Mesothelial cell of epicardium (in vitro differentiated cells): ENCODE results near the gene PHOSPHO1. TPM values are rescaled to one million over a fixed set of nuclear protein-coding genes. Genes with fewer than 3 reads are reported as not detected.
A peak's percentile ranks its signal among the peaks of the same experiment; 100 is the strongest.

Experiments used
- DNase-seq, 2 experiments: peaks; one replicate each; pipeline ENCODE4 v3.0.0; 2021; ENCODE audit warnings: low spot score in 2 of 2; ENCODE audit not compliant: unreplicated experiment in 2 of 2
- H3K27ac Mint-ChIP-seq: 2 replicates; pipeline ENCODE4 v1.8.0; 2021; ENCODE audit warnings: mixed read lengths
- H3K27me3 Mint-ChIP-seq: 2 replicates; pipeline ENCODE4 v1.8.0; 2021; ENCODE audit warnings: low read depth, mixed read lengths
- H3K36me3 Mint-ChIP-seq: 2 replicates; pipeline ENCODE4 v1.8.0; 2021; ENCODE audit warnings: mixed read lengths
- H3K4me1 Mint-ChIP-seq: 2 replicates; pipeline ENCODE4 v1.8.0; 2021; ENCODE audit warnings: mixed read lengths
- H3K4me3 Mint-ChIP-seq: 2 replicates; pipeline ENCODE4 v1.8.0; 2021; ENCODE audit warnings: mild to moderate bottlenecking, moderate library complexity, mixed read lengths
- H3K9me3 Mint-ChIP-seq: 2 replicates; pipeline ENCODE4 v1.8.0; 2021; ENCODE audit warnings: mixed read lengths
- CTCF ChIP-seq: fragments of 200-600 bp; sonication (generic); IDR thresholded peaks from one replicate; pipeline ENCODE4 v1.5.0; 2021; ENCODE audit warnings: antibody characterized with exemption; ENCODE audit not compliant: unreplicated experiment
- total RNA-seq: library from RNA; stranded (reverse); gene quantifications from 3 replicates; pipeline ENCODE4 v1.2.1, GENCODE V29; 2021

The PHOSPHO1 gene
- total RNA-seq, 1 donor from 2014 or later, result 0.25 TPM

GRCh38 chr17:49223168-49223516, 7.4 kb downstream of the PHOSPHO1 start:
- Mint-ChIP-seq H3K4me1 (peaks cover 8% of the 10 kb centered on the region), H3K4me3 (peak overlapping the region; percentile 56), H3K27ac (no peak overlapping the region), H3K9me3 (no peaks in the 10 kb centered on the region), H3K36me3 (no peaks in the 10 kb centered on the region), H3K27me3 (peaks cover 79% of the 10 kb centered on the region)
- no peak for TF ChIP-seq CTCF
- DNase-seq, result no peak

GRCh38 chr17:49219987-49220386, 10.6 kb downstream of the PHOSPHO1 start:
- H3K27me3 Mint-ChIP-seq, result peaks cover 54% of the 10 kb centered on the region
- no peak overlapping the region for H3K4me3 Mint-ChIP-seq
- H3K27ac Mint-ChIP-seq, result no peak overlapping the region
- no peaks in the 10 kb centered on the region for H3K9me3 Mint-ChIP-seq
- no peak for DNase-seq
- no peaks in the 10 kb centered on the region for H3K36me3 Mint-ChIP-seq
- H3K4me1 Mint-ChIP-seq, result peaks cover 8% of the 10 kb centered on the region
- no peak for TF ChIP-seq CTCF

- H3K27me3 Mint-ChIP-seq, result peaks cover 47% of the 10 kb centered on the region
- no peak overlapping the region for H3K27ac Mint-ChIP-seq
- no peak overlapping the region for H3K4me3 Mint-ChIP-seq
- H3K9me3 Mint-ChIP-seq, result no peaks in the 10 kb centered on the region
- no peaks in the 10 kb centered on the region for H3K36me3 Mint-ChIP-seq
- DNase-seq, result no peak
- peaks cover 6% of the 10 kb centered on the region for H3K4me1 Mint-ChIP-seq
- no peak for TF ChIP-seq CTCF
Measured at GRCh38 chr17:49218941-49219913, 11.4 kb downstream of the PHOSPHO1 start.

- Mint-ChIP-seq H3K36me3 (no peaks in the 10 kb centered on the region), H3K4me3 (no peak overlapping the region), H3K4me1 (no peaks in the 10 kb centered on the region), H3K27ac (no peak overlapping the region), H3K27me3 (peaks cover 33% of the 10 kb centered on the region), H3K9me3 (no peaks in the 10 kb centered on the region)
- no peak for DNase-seq
- no peak for TF ChIP-seq CTCF
Measured at GRCh38 chr17:49217651-49218413, 12.8 kb downstream of the PHOSPHO1 start.

- H3K27me3 Mint-ChIP-seq, result peaks cover 26% of the 10 kb centered on the region
- no peak overlapping the region for H3K27ac Mint-ChIP-seq
- no peaks in the 10 kb centered on the region for H3K36me3 Mint-ChIP-seq
- no peak overlapping the region for H3K4me3 Mint-ChIP-seq
- no peak for TF ChIP-seq CTCF
- H3K4me1 Mint-ChIP-seq, result no peaks in the 10 kb centered on the region
- no peak for DNase-seq
- H3K9me3 Mint-ChIP-seq, result no peaks in the 10 kb centered on the region
Measured at GRCh38 chr17:49216953-49217650, 13.5 kb downstream of the PHOSPHO1 start.
